Activated CD4-positive, alpha-beta T cell treated with anti-CD3 and anti-CD28 coated beads, Interleukin-2, Interleukin-4, amounts not matched to agents 100 ng/mL and 50 ng/mL, durations not matched to agents 16 hours and 8 hours (primary cell): ENCODE results near the gene FARP1.

Source experiments
- DNase-seq: peaks from one replicate; pipeline ENCODE4 v3.0.0-alpha.2; 2020; ENCODE audit warnings: low spot score

The FARP1 gene

DNA sequence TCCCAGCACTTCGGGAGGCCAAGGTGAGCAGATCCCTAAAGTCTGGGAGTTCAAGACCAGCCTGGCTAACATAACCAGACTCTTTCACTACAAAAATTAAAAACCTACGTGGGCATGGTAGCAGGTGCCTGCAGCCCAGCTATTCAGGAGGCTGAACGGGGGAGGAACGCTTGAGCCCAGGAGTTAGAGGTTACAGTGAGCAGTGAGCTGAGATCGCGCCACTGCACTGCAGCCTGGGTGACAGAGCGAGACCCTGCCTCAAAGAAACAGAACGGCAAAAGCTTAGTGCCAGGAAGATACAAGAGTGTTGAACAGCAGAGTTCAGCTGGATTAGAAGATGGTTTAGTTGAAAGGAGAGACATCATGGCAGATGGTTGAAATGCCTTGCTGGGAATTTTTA lies 58.3 kb downstream of the FARP1 start:
- DNase-seq = no peak

DNA sequence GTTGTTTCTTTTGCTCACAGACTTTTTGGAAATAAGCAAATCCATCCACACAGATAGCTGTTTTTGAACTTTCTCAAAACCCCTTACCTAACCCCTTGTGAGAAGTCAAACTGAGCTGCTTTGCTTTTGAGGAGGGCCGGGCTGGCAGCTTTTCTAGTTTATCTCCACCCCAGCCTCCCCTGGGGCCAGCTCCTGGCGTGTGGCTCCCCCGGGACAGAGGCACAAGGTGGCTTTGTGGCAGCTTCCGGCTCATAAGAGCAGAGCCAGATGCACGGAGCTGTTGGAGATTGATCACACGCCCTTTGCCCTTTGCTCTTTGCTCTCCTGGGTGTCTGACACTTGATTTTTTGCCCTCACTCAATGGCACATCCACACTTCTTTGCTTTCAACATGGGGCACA lies 59.1 kb downstream of the FARP1 start:
- no peak for DNase-seq

DNA sequence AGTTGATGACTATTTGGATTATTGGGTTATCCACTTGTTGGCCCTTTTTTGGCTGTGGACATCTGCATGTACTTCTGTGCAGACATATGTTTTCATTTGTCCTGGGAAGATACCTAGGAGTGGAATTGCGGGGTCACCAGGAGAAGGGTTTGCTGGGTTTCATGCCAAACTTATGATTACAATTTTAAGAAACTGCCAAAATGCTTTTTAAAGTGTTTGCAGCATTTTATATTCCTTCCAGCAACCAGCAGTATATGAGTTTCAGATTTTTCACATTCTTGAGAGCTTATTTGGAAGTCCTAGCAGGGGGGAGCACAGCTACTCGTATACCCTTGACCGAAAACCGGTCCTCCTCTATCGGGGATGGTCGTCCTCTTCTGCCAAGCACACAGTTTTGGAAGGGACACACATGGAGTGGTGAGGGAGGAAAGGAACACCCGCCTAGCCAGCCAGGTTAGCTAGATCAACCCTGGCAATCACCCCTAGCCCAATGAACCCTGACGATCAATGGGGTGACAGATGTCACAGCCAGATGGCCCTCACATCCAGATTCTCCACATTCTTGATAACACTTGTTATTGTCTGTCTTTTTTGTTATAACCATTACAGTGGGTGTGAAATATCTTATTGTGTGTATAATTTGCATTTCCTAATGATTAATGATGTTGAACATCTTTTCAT lies 60.9 kb downstream of the FARP1 start:
- no peak for DNase-seq

DNA sequence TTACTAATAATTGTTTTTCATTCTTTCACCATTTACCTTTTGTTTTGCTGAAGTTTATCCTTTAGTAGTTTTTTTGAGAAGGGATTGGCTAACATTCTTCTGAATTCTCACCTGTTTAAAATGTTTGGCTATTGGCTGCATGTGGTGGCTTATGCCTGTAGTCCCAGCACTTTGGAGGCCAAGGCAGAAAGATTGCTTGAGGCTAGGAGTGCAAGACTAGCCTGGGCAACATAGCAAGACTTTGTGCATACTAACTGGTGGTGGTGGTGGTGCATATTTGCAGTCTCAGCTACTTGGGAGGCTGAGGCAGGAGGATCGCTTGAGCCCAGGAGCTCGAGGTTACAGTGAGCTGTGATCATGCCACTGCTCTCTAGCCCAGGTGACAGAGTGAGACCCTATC lies 61.7 kb downstream of the FARP1 start:
- no peak for DNase-seq

DNA sequence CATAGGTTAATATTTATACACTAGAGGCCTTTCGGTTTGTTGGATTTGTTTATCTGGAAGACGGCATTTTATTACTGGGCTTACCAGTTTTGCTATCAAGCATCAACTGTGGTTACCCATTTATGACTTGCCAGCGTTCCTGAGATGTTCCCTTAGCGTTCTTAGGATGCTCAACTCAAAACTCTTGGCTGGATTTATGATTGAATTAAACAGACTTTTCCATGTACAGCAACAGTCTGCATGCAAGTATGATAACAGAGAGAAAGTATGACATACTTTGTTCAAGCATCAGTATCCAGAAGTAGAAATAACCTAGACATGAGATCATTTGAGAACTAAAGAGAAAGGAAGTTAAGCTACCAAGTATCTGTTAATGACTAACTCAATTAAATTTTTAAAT lies 64.1 kb downstream of the FARP1 start:
- DNase-seq = no peak

DNA sequence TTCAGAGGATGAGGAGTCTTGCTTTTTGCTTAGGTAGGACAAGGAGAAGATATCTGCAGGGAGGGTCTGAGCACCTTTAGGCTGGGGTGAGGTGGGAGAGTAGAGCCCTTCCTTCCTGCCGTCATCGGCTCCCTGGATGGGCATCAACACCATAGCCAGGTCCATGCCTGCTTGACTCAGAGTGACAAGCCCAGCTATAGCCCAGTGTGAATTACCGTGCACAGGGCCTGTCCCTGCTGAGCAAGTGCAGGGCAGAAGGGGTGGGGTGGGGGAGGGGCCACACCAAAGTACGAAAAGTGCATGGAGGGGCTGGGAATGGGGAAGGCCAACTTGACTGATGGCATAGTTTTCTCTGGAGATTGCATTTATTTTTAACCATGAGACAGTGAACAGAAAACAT lies 64.5 kb downstream of the FARP1 start:
- no peak for DNase-seq

DNA sequence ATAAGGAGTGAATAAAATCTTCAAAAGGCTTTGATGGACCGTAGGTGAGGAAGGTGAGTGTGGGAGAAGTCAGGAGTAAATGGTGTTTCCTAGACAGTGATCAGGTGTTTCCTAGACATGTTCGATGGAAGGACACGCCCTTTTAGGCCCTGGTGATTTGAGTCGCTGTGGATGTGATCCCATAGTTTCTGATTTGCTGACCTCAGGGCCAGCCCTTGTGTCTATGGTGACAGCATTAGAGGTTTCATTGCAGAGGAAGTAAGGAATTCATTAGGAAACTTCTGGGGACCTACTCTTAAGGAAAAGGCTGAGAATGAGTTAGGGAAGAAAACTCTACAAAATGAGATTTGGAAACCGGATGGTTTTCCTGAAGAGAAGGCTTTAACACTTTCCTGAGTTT lies 65.7 kb downstream of the FARP1 start:
- no peak for DNase-seq

DNA sequence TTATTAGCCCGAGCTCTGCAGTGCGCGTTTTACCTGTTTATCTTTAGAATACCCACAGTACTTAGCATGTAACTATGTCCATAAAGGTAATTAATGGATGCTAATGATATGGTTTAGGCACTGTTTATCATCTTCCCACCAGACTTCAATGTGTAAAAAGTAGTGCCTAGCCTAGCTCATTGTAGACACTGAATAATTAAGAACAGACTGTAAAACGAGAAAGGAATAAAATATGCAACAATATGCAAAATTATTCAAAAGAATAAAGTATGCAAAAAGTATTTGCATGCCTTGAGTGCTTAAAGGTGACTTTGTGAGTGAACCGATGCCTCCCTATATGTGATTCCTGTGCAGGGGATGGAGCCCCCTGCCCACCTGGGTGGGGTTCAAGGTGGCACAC lies 69.9 kb downstream of the FARP1 start:
- DNase-seq = no peak

DNA sequence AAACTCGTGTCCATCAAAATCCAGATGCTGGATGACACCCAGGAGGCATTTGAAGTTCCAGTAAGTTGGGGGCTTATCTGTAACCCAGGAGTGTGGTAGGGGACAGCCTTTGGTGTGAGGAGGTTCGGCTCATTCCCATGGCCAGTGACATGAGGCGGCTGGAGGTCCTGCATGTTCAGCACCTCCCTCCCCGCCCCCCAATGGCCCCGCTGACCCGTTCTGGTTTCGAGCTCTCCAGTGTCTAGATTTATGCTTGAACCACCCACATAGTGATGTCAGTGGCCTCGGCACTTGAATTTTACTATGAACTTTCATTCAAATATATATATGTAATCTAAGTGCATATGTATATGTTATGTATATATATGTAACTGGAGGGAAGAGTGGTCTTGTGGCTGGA lies 70.5 kb downstream of the FARP1 start:
- DNase-seq = no peak

DNA sequence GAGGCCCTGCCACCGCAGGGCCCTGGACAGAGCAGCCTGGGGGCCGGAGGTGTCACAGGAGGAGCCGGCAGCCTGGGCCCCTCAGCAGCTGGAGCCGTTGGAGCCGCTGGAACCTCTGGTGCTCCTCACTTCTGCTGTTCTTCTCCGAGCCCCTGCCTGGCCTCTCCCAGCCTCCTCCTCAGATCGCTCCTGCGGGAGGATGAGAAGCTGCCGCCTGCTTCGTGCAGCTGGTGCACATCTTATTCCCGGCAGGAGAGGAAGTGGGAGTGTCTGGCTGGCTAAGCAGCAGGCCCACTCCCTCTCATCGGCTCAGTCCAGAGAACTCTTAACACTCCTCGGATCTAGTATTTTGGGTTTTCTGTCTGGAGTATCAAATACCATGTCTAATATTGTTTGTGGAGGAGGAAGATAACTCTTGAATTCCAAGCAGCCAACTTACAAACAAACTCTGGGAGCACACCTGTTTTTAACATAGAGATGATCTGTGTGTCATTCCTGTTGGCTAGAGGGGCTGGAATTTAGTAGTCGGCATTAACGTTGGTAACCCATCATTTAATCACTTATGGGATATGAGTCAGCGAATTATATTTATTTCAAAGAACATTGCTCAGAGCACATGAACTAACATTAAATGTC lies 71.2 kb downstream of the FARP1 start:
- no peak for DNase-seq

DNA sequence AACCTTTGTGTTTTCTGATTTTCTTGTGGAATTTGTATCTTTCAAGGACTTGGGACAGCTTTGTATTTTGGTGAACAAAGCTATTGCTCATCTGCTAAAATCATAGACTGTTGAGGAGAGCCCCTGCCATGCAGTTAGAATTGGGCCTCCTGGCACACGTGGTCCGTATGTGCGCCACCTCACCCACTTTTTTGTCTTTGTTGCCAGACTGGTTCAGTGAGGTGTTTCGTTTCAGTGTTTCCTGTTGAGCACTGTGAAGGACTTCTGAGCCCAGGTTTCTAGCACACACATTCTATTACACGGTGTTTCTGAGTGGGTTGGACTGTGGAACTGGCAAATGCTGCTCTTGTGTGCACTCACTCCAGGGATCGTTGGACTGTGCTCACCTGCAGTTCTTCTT lies 71.8 kb downstream of the FARP1 start:
- DNase-seq = no peak

DNA sequence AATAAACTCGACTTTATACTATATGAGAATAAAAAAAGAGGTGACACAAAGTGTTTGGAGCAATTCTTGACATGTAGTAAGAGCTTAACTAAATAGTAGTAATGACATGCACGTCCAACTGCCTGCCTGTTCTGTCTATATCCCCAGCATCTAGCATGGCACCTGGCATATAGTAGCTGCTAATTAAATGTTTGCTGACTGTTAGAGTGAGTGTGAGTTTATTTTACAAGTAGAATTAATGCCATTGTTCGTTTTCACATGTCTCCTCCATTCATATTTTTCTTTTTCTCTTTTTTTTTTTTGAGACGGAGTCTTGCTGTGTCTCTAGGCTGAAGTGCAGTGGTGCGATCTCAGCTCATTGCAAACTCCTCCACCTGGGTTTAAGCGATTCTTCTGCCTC lies 72.6 kb downstream of the FARP1 start:
- DNase-seq = no peak

DNA sequence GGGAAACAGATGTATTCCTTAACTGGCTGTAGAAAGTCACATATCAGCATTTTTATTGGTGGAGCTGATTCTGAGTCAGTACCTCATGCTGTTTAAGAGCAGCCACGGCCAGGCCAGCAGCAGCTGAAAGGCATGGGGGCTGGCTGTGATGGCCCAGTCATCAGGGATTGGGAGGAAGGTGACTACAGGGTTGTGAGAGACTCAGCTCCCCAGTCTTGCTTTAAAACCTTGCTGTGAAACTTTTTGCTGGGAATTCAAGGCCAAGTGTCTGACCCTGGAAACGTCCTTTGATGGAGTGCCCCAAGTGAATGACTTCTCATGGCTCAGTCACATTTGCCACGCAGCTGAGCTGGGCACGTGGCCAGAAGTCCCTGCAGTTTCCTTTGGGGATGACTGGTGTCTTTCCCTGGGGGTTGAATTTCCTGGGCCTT lies 73.3 kb downstream of the FARP1 start:
- no peak for DNase-seq

DNA sequence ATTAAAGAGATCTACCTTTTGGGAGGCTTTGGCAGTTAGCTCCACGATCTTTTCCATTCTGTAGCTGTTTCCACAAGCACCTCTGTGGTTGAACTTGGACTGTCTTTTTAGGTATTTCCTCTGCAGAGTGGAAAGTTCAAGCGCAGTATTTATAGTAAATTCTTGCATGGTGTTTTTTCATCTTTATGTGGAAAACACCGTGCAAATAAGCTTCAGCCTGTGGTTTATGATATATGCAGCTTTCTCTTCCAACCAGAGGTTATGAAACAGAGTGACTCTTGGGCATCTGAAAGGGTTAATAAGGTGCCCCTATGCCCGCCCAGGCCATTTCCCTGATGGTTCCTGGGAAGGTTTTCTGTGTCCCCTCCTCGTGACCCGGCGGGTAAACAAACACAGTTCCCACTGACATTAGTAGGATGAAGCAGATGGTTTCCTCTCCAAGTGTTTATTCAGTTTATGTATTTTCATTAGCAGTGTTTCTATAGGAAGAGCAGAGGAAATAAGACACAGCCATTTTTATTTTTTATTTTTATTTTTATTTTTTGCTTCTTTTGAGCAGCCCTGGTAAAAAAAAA lies 73.9 kb downstream of the FARP1 start:
- DNase-seq = no peak

DNA sequence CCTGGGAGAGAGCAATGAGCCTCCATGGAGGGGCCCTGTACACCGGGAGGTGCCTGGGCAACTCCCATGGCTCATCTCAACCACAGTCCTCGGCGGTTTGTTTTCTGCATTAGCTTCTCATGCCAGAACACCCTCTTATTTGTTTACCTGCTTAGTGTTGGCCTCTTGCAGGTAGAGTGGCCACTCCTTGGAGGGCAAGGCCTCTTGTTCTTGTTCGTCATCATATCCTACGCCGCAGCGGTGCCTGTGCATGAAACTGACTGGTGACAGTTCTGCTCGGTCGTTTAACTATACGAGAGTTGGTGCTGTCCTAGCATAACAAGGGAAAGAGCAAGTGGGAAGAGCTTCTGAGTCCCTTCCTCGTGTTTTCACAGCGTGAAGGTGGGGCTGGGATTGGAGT lies 74.7 kb downstream of the FARP1 start:
- DNase-seq = no peak

DNA sequence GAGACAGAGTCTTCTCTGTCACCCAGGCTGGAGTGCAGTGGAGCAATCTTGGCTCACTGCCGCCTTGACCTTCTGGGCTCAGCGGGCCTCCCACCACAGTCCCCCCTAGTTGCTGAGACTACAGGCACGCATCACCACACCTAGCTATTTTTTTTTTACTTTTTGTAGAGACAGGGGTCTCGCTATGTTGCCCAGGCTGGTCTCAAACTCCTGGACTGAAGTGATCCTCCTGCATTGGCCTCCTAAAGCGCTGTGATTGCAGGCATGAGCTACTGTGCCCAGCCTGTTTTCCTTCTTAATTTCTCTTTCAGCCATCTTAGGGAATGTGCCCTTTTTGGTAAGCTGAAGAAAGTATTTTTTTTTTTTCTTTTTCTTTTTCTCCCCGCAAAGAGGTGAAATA lies 76.8 kb downstream of the FARP1 start:
- no peak for DNase-seq

DNA sequence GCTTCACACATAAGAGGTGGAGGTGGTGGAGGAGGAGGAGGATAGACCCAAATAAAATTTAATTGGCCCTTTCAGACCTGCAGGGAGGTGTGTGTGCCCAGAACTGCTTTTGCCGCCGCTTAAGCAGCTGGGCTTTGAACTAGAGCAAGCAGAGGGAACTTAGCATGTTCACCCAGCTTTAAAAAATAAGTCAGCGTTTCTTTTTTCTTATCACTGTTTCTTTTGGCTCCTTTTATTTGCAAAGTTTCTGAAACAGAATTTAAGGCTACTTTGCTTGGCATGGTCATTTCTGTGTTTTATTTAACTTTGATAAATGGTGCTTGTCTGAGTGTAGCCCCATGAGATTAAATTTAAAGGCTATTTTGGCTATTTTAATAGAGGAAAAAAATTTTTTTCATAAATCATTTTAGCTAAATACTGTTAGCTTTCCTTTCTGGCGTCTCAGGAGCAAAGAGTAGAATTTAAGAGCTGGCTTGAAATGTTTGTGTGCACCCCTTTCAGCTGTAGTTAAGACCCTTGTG lies 77.4 kb downstream of the FARP1 start:
- no peak for DNase-seq

DNA sequence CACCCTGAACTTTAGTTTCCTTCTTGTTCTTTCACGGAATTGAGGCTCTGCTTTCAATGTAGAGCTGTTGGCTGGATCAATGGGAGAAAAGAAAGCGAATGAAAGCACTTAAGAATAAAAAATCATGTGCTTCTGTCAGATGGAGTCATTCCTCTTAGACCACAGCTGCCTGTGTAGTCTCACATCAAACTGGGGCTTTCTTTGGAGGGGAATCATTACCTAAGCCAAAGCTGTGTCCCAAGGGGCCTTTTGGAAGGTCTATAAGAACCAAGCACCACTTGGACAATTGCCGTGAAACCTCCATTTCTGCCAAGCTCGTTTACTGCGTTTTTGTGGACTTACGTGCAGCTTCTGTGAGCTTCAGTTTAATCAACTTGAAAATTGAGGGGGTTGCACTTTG lies 78.3 kb downstream of the FARP1 start:
- DNase-seq = no peak

DNA sequence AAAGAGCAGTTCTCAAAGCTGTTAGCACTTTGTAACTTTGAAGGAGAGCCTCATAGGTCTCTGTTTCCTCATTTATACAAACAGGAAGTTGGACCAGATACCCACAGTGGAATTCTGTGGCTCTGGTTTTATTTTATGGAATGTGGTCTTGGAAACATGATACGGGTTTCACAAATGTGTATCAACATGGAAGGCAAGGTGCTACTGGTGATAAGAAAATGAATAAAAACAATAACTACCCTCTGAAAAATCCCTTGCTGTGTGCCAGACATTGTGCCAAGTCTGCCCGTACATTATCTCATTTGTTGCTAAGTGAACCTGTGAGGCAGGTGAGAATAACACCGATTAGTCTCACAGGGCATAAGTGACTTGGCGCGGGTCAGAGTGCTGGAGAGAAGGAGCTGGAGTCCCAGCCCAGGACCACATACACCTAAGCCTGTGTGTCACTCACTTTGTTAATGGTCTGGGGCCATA lies 79.2 kb downstream of the FARP1 start:
- no peak for DNase-seq

DNA sequence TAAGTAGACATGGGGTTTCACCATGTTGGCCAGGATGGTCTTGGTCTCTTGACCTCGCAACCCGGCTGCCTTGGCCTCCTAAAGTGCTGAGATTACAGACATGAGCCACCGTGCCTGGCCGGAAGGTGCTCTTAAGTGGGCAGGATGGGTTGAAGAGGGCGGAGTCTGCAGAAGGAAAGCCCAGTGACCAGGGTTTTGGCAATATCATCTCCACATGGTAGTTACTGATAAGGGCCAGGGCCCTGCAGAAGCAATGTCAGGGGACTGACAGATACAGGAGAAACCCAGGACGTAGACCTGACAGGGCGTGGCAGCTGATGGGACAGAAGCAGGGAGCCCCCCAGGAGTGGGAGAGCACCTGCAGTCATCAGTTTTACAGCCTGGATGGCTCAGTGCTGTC lies 79.9 kb downstream of the FARP1 start:
- DNase-seq = no peak

DNA sequence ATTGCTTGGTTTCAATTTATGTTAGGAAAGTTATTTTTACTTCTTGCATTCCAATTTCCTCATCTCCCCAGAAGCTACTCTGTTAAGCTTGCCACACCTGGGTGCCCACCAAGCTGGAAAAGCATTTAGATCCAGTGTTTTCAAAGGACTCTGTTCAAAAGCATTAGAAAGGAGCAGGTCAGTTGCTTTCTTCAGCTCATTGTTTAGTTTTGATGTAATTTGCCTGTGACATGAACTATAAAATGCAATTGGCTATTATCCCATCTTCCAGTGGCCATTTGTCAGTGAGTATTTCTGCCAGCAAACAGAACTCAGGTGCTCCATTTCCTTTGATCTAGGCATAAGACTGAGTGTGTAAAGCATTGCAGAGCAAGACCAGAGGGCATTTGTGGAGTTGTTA lies 80.8 kb downstream of the FARP1 start:
- DNase-seq = no peak

DNA sequence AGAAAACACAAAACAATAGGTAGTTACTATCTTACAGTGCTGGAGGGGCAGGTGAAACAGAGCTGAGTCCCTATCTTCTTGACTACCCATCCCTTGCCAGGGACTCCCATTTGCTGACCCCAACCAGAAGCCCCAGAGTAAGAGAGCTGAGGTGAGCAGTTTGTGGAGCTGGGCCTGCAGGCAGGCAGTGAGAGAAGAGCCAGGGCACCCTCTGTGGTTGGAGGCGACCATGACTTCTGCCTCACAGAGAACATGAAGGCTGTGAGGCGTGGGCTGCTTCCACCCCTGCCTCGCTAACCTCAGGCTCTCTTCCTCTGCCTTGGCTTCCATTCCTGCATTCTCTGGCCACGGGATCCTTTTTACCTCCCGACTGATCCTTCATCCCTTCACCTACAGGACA lies 81.7 kb downstream of the FARP1 start:
- no peak for DNase-seq
